GM23248 (cell line): ENCODE results near the gene KCTD8. TPM values are rescaled to one million over a fixed set of nuclear protein-coding genes. Genes with fewer than 3 reads are reported as not detected.
A peak's percentile ranks its signal among the peaks of the same experiment; 100 is the strongest.

ENCODE experiments used
- DNase-seq: peaks from one replicate; pipeline ENCODE4 v3.0.0-alpha.2; 2015
- H2AFZ ChIP-seq: fragments of 200-600 bp; sonication (generic); 2 replicates; pipeline ENCODE4 v1.6.1; 2016; ENCODE audit warnings: antibody characterized with exemption
- H3F3A ChIP-seq: fragments of 200-600 bp; sonication (generic); 2 replicates; pipeline ENCODE4 v1.6.1; 2016; ENCODE audit warnings: mild to moderate bottlenecking, antibody characterized with exemption, mixed run types; ENCODE audit not compliant: insufficient read depth
- H3K27ac ChIP-seq: fragments of 200-600 bp; sonication (generic); 2 replicates; pipeline ENCODE4 v1.5.1; 2016; ENCODE audit warnings: mild to moderate bottlenecking
- H3K27me3 ChIP-seq: fragments of 200-600 bp; sonication (generic); replicated peaks from 2 replicates; pipeline ENCODE4 v1.6.1; 2016; ENCODE audit warnings: mild to moderate bottlenecking; ENCODE audit not compliant: insufficient read depth
- H3K36me3 ChIP-seq: fragments of 200-600 bp; sonication (generic); 2 replicates; pipeline ENCODE4 v1.6.1; 2016; ENCODE audit warnings: low read depth, mild to moderate bottlenecking
- H3K4me1 ChIP-seq: fragments of 200-600 bp; sonication (generic); 2 replicates; pipeline ENCODE4 v1.6.1; 2016; ENCODE audit warnings: mild to moderate bottlenecking; ENCODE audit not compliant: insufficient read depth
- H3K4me2 ChIP-seq: fragments of 200-600 bp; sonication (generic); one replicate; pipeline ENCODE4 v1.6.1; 2016; ENCODE audit warnings: mild to moderate bottlenecking; ENCODE audit not compliant: unreplicated experiment
- H3K4me3 ChIP-seq: fragments of 200-600 bp; sonication (generic); 2 replicates; pipeline ENCODE4 v1.5.1; 2016; ENCODE audit warnings: mild to moderate bottlenecking
- H3K79me2 ChIP-seq: fragments of 200-600 bp; sonication (generic); 2 replicates; pipeline ENCODE4 v1.6.1; 2016; ENCODE audit warnings: mild to moderate bottlenecking; ENCODE audit not compliant: insufficient read depth
- H3K9ac ChIP-seq: fragments of 200-600 bp; sonication (generic); 2 replicates; pipeline ENCODE4 v1.6.1; 2016; ENCODE audit warnings: mild to moderate bottlenecking
- H3K9me2 ChIP-seq: fragments of 200-600 bp; sonication (generic); 2 replicates; pipeline ENCODE4 v1.6.1; 2016; ENCODE audit warnings: mixed run types, mild to moderate bottlenecking, moderate library complexity; ENCODE audit not compliant: insufficient read depth
- H3K9me3 ChIP-seq: fragments of 200-600 bp; sonication (generic); one replicate; pipeline ENCODE4 v1.6.1; 2017; ENCODE audit warnings: low read depth
- H4K20me1 ChIP-seq: fragments of 200-600 bp; sonication (generic); 2 replicates; pipeline ENCODE4 v1.6.0; 2016; ENCODE audit not compliant: insufficient read depth
- EZH2 ChIP-seq: fragments of 200-600 bp; sonication (generic); IDR thresholded peaks from 2 replicates; pipeline ENCODE4 v1.6.1; 2018; ENCODE audit warnings: antibody characterized with exemption, mild to moderate bottlenecking; ENCODE audit not compliant: insufficient read depth, poor library complexity, severe bottlenecking
- EZH2phosphoT487 ChIP-seq: fragments of 200-600 bp; sonication (generic); IDR thresholded peaks from 2 replicates; pipeline ENCODE4 v1.6.1; 2018; ENCODE audit warnings: antibody characterized with exemption, moderate library complexity, mild to moderate bottlenecking, low read depth; ENCODE audit not compliant: insufficient read depth
- WGBS, 2 experiments: methylation state at CpG; one replicate each; pipeline ENCODE4 v1.1.6; 2015 to 2017; ENCODE audit warnings: low lambda C conversion rate in 2 of 2, low coverage in 1 of 2; ENCODE audit errors: missing lambda C conversion rate in 2 of 2; 5-methylcytosine and 5-hydroxymethylcytosine counted together
- in situ Hi-C: fragments of 300-500 bp; cut with MboI; formaldehyde crosslinking; loops from 2 replicates; pipeline ENCODE4 v1.15.0; 2020
- polyA plus RNA-seq: library from polyadenylated mRNA; unstranded; fragments of >200 nt; fragmentation: Nextera tagmentation; extraction: Ambion mirVana; gene quantifications from 2 replicates; pipeline ENCODE4 v1.2.1, GENCODE V29; 2016
- total RNA-seq: library from RNA; depleted of rRNA; stranded (reverse); fragments of >200 nt; shearing (Covaris generic); gene quantifications from 2 replicates; pipeline ENCODE4 v1.2.3, GENCODE V29; 2014

The KCTD8 gene
- total and polyA plus RNA-seq, 2 experiments from 2014 or later, result not detected

DNA sequence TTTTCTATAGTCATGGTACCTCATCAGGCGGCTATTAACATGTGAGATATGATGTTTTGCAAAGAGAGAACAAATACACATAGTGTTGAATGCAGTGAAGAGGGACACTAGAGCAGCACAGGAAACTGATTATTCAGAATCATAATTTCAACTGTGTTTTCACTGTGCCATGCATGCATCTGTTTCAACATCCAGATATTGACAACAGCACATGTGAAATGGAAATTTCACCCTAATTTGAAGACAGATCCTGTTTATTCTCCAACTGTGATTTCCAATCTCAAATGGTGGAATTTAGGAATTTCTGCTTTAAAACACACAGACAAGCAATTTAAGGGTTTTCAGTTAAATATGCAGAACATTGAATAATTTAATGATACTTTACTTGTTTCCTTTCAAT, 288.6 kb downstream of the KCTD8 start:
- no peak overlapping the region for H3K27ac ChIP-seq
- H3K9me2 ChIP-seq, result no peaks in the 10 kb centered on the region
- H3F3A ChIP-seq, result no peaks in the 10 kb centered on the region
- H2AFZ ChIP-seq, result no peak overlapping the region
- H3K4me3 ChIP-seq, result no peak overlapping the region
- no peak overlapping the region for H3K9ac ChIP-seq
- no peaks in the 10 kb centered on the region for H3K79me2 ChIP-seq
- H3K27me3 ChIP-seq, result no peaks in the 10 kb centered on the region
- H3K4me2 ChIP-seq, result no peak overlapping the region
- H4K20me1 ChIP-seq, result no peaks in the 10 kb centered on the region
- H3K4me1 ChIP-seq, result no peaks in the 10 kb centered on the region
- no peaks in the 10 kb centered on the region for H3K36me3 ChIP-seq
- in situ Hi-C loops, result no loop called here
- no peaks in the 10 kb centered on the region for H3K9me3 ChIP-seq
- no peak for TF ChIP-seq EZH2
- TF ChIP-seq EZH2phosphoT487, result no peak
- 3 to 6% methylated on average over 1 of the region's 1 CpG for WGBS, 2 experiments
- DNase-seq, result no peak

DNA sequence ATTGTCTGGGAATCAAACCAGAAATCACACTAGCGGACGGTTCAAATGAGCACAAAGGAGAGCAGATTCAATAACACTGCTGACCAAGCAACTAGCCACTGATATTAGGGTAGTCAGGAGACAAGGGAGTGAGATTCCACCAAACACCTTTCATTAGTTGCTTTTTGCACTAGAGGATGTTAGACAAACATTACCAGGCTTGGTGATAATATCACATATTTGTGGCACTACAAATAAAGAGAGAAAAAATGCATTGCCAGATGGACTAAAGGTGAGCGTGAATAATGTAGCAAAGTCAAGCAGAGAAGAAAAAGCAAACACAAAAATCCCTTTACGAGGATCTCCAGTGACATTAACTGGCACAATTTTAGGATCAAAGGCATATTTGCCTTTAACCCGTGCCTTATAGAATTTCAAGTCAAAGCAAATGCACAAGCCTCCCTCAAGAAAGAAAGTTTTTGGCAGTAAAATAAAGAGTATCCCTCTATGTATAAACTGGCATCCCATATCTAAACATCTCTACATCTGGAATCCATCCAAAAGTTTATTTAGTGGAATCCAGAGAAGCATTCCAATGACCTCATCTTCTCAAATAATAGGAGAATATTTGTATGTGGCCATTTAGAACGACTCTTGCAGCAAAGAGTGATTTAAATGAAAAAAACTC, 290.9 kb downstream of the KCTD8 start:
- DNase-seq, result peak; percentile 2
- no peak overlapping the region for H3K4me3 ChIP-seq

DNA sequence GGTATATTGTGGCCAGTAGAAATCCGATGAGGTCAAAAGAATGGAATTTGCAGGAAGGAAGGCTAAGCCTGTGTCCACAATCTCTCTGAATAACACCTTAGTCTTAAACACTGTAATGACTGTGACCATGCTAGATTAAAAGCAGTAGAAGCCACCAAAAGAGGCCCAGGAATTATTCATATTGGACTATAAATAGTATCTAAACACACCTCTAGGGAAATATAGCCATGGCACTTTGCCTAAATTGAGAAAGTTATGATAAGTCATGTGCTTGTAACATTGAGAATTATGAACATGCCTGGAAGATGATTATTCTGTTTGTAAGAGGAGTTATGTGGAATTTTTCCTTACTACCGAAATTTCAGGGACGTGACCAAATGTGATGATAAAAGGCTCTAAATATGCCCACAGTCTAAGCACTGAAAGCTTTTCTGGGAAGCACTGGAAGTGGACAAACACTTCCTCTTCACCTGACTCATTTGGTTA, 298.5 kb downstream of the KCTD8 start:
- Histone ChIP-seq H3K9ac (no peak overlapping the region), H3K4me1 (no peaks in the 10 kb centered on the region), H3K9me3 (no peaks in the 10 kb centered on the region), H3F3A (no peaks in the 10 kb centered on the region), H2AFZ (no peak overlapping the region), H4K20me1 (no peaks in the 10 kb centered on the region), H3K36me3 (no peaks in the 10 kb centered on the region), H3K4me2 (no peak overlapping the region), H3K79me2 (no peaks in the 10 kb centered on the region), H3K9me2 (no peaks in the 10 kb centered on the region), H3K27me3 (no peaks in the 10 kb centered on the region), H3K4me3 (no peak overlapping the region), H3K27ac (no peak overlapping the region)
- WGBS, 2 experiments, result 9 to 10% methylated on average over 3 of the region's 3 CpGs
- in situ Hi-C loops, result no loop called here
- TF ChIP-seq EZH2 (no peak), EZH2phosphoT487 (no peak)
- no peak for DNase-seq

More for the DNA sequence above, 290.9 kb downstream of the KCTD8 start:
- no peak overlapping the region for H3K4me2 ChIP-seq
- H3K36me3 ChIP-seq, result no peaks in the 10 kb centered on the region
- H2AFZ ChIP-seq, result no peak overlapping the region
- no peaks in the 10 kb centered on the region for H3K9me3 ChIP-seq
- no peaks in the 10 kb centered on the region for H4K20me1 ChIP-seq
- in situ Hi-C loops, result no loop called here
- H3F3A ChIP-seq, result no peaks in the 10 kb centered on the region
- 25 to 26% methylated on average over 6 of the region's 6 CpGs for WGBS, 2 experiments
- TF ChIP-seq EZH2phosphoT487 (no peak), EZH2 (no peak)
- no peaks in the 10 kb centered on the region for H3K27me3 ChIP-seq
- no peaks in the 10 kb centered on the region for H3K79me2 ChIP-seq
- H3K27ac ChIP-seq, result no peak overlapping the region
- H3K9ac ChIP-seq, result no peak overlapping the region
- no peaks in the 10 kb centered on the region for H3K9me2 ChIP-seq
- no peaks in the 10 kb centered on the region for H3K4me1 ChIP-seq

DNA sequence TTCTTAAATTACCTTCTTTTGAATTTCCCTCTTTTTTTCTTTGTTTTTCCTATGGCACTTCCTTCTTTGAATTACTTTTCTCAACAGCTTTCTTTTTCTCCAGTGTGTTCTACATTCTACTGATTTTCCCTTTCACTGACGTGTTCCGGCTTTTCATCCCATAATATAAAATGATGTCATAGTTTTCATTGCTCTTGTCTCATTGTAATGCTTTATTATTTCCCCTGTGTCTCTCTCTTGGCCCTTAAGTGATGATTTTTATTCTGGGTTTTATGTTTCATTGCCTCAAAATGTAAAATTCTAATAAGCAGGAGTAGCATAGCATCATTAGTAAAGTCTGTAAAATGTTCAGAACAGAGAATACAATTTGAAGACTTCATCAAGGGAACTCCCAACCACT, 299.3 kb downstream of the KCTD8 start:
- H3K4me3 ChIP-seq, result no peak overlapping the region
- no peaks in the 10 kb centered on the region for H3K27me3 ChIP-seq
- DNase-seq, result no peak
- no peaks in the 10 kb centered on the region for H3K36me3 ChIP-seq
- in situ Hi-C loops, result no loop called here
- H3K9me2 ChIP-seq, result no peaks in the 10 kb centered on the region
- H3K9ac ChIP-seq, result no peak overlapping the region
- WGBS, 2 experiments, result 64 to 76% methylated on average over 2 of the region's 2 CpGs
- no peaks in the 10 kb centered on the region for H3F3A ChIP-seq
- H4K20me1 ChIP-seq, result no peaks in the 10 kb centered on the region
- no peaks in the 10 kb centered on the region for H3K4me1 ChIP-seq
- no peak overlapping the region for H2AFZ ChIP-seq
- no peak for TF ChIP-seq EZH2phosphoT487
- TF ChIP-seq EZH2, result no peak
- H3K79me2 ChIP-seq, result no peaks in the 10 kb centered on the region
- H3K4me2 ChIP-seq, result no peak overlapping the region
- no peaks in the 10 kb centered on the region for H3K9me3 ChIP-seq
- H3K27ac ChIP-seq, result no peak overlapping the region
